HepG2 (cell line): Measurements from ENCODE around the gene LITAFD. TPM values are rescaled to one million over a fixed set of nuclear protein-coding genes. Genes with fewer than 3 reads are reported as not detected.
A peak's percentile ranks its signal among the peaks of the same experiment; 100 is the strongest.

ENCODE experiments used
- ARID4A ChIP-seq: sonication (generic); formaldehyde crosslinking; IDR thresholded peaks from 2 replicates; pipeline ENCODE4 v1.5.0; 2020; ENCODE audit warnings: mild to moderate bottlenecking, missing genetic modification reagents, borderline replicate concordance
- HOMEZ ChIP-seq: IDR thresholded peaks from 2 replicates; pipeline ENCODE4 v1.6.1; 2016; ENCODE audit warnings: low read depth
- ISL2 ChIP-seq: sonication (generic); formaldehyde crosslinking; IDR thresholded peaks from 2 replicates; pipeline ENCODE4 v1.5.0; 2020; ENCODE audit warnings: missing genetic modification reagents
- KDM2A ChIP-seq: sonication (generic); formaldehyde crosslinking; IDR thresholded peaks from 2 replicates; pipeline ENCODE4 v1.4.0; 2020; ENCODE audit warnings: low read depth, missing genetic modification reagents, borderline replicate concordance
- KLF15 ChIP-seq: sonication (generic); formaldehyde crosslinking; IDR thresholded peaks from 2 replicates; pipeline ENCODE4 v1.8.1; 2023; ENCODE audit warnings: borderline replicate concordance, mild to moderate bottlenecking, inconsistent platforms, missing genetic modification reagents, mixed read lengths
- MEIS2 ChIP-seq: sonication (generic); formaldehyde crosslinking; IDR thresholded peaks from 2 replicates; pipeline ENCODE4 v1.9.0; 2021; ENCODE audit warnings: mild to moderate bottlenecking, missing genetic modification reagents
- NONO ChIP-seq, 2 experiments: fragments of 450-650 bp in 1 of 2; sonication (generic) in 1 of 2; formaldehyde crosslinking in 1 of 2; IDR thresholded peaks in 1 of 2; conservative IDR thresholded peaks in 1 of 2; 2 replicates each; pipeline versions ENCODE4 v1.6.1 to v1.8.0; 2017 to 2022; ENCODE audit warnings: mild to moderate bottlenecking in 1 of 2, missing genetic modification reagents in 1 of 2, moderate library complexity in 1 of 2
- RBM22 ChIP-seq: fragments of 200-400 bp; formaldehyde crosslinking; optimal IDR thresholded peaks from 2 replicates; pipeline ENCODE3; 2017; ENCODE audit warnings: mild to moderate bottlenecking, low read length, moderate library complexity
- ZBTB2 ChIP-seq: sonication (generic); formaldehyde crosslinking; IDR thresholded peaks from 2 replicates; pipeline ENCODE4 v1.8.0; 2022; ENCODE audit warnings: low read depth, missing genetic modification reagents
- polyA plus RNA-seq, 8 experiments: library from polyadenylated mRNA; depleted of rRNA in 3 of 8; stranded (reverse) in 7 of 8; unstranded in 1 of 8; fragments of >200 nt; fragmentation: Illumina TruSeq in 4 of 8; extraction: Trizol in 4 of 8; gene quantifications; 2 replicates each; pipeline versions ENCODE4 v1.2.1 to v1.2.3, GENCODE V29; 2011 to 2016; ENCODE audit warnings: low read depth in 4 of 8, missing spikeins in 1 of 8, mixed read lengths in 1 of 8; ENCODE audit not compliant: insufficient read depth in 1 of 8
- total RNA-seq, 5 experiments: library from RNA; depleted of rRNA; stranded (reverse); fragments of >200 nt; fragmentation: Illumina TruSeq; extraction: Trizol; gene quantifications; 2 replicates each; pipeline ENCODE4 v1.2.3, GENCODE V29; 2016; ENCODE audit warnings: low read depth in 1 of 5

LITAFD gene
- total and polyA plus RNA-seq, 2 of the 13 experiments (the other 11 are each of a cell fraction or from before 2014, with no cell fraction given), result not detected

- TF ChIP-seq ISL2, result peak; percentile 52; the same call in 1 of the 2 replicates
- peak; percentile 81; the same call in 1 of the 2 replicates for TF ChIP-seq MEIS2 (CRISPR knock-in tag)
- TF ChIP-seq NONO (IDR thresholded peaks at IDR 0.05), result no peak
- TF ChIP-seq NONO (CRISPR knock-in tag; conservative IDR thresholded peaks at IDR 0.05), result no peak
- TF ChIP-seq ZBTB2 (CRISPR knock-in tag), result 0 out of 2 replicates have a peak, but pooled peaks have one; percentile 42
- TF ChIP-seq KDM2A, result peak; percentile 52; the same call in 1 of the 2 replicates
- 0 out of 2 replicates have a peak, but pooled peaks have one; percentile 20 for TF ChIP-seq HOMEZ
- peak; percentile 46; the same call in 1 of the 2 replicates for TF ChIP-seq ARID4A (CRISPR knock-in tag)
- peak; percentile 39 for TF ChIP-seq RBM22
- TF ChIP-seq KLF15 (CRISPR knock-in tag), result peak; percentile 34; the same call in 1 of the 2 replicates
Measured at GRCh38 chr16:8931859-8932258, 49.7 kb downstream of the LITAFD start (continued).
